Caco-2 (cell line): ENCODE data around the gene SERGEF. TPM values are rescaled to one million over a fixed set of nuclear protein-coding genes. Genes with fewer than 3 reads are reported as not detected.

Experiments
- BruUV-seq: library from RNA; stranded (reverse); fragments of 400-500 nt; replicated peaks from 2 replicates; lab custom pipeline; 2021; lab: Mats Ljungman, UMichigan
- CTCF ChIA-PET: fragments of 300-600 bp; sonication (Branson Sonifier 250); formaldehyde crosslinking; loops from one replicate; lab custom pipeline; 2022; ENCODE audit warnings: antibody characterized with exemption; lab: Charles Lee
- POLR2A ChIA-PET: fragments of 300-600 bp; sonication (Branson Sonifier 250); formaldehyde crosslinking; loops from one replicate; lab custom pipeline; 2022; ENCODE audit warnings: antibody characterized with exemption; lab: Charles Lee
- DNase-seq, 2 experiments: peaks; one replicate each; pipeline versions ENCODE4 v3.0.0 to v3.0.0-alpha.2; 2020 to 2022
- H3K27me3 ChIP-seq: replicated peaks from 2 replicates; pipeline ENCODE4 v1.6.0; 2011; ENCODE audit warnings: low read length; ENCODE audit not compliant: control insufficient read depth, insufficient read depth
- H3K36me3 ChIP-seq: 2 replicates; pipeline ENCODE4 v1.5.1; 2011; ENCODE audit warnings: low read length; ENCODE audit not compliant: control insufficient read depth, insufficient read depth
- H3K4me1 ChIP-seq: fragments of 250-450 bp; sonication (Bioruptor Pico); 2 replicates; pipeline ENCODE4 v1.5.1; 2020; ENCODE audit warnings: mild to moderate bottlenecking
- H3K4me3 ChIP-seq: 2 replicates; pipeline ENCODE4 v1.5.1; 2011; ENCODE audit warnings: low read depth, mild to moderate bottlenecking, control low read depth, low read length
- H3K9me3 ChIP-seq: fragments of 250-450 bp; sonication (Bioruptor Pico); 2 replicates; pipeline ENCODE4 v1.5.1; 2020; ENCODE audit warnings: mild to moderate bottlenecking, moderate library complexity
- H3K27ac Mint-ChIP-seq: one replicate; pipeline ENCODE4 v1.8.0; 2022; ENCODE audit warnings: mixed read lengths; ENCODE audit not compliant: unreplicated experiment
- H3K27me3 Mint-ChIP-seq: one replicate; pipeline ENCODE4 v1.8.0; 2022; ENCODE audit warnings: mixed read lengths; ENCODE audit not compliant: insufficient read depth, unreplicated experiment
- H3K36me3 Mint-ChIP-seq: one replicate; pipeline ENCODE4 v1.8.0; 2022; ENCODE audit warnings: mild to moderate bottlenecking, mixed read lengths; ENCODE audit not compliant: insufficient read depth, unreplicated experiment
- H3K4me1 Mint-ChIP-seq: one replicate; pipeline ENCODE4 v1.8.0; 2022; ENCODE audit warnings: low read depth, mixed read lengths; ENCODE audit not compliant: unreplicated experiment
- H3K4me3 Mint-ChIP-seq: one replicate; pipeline ENCODE4 v1.8.0; 2022; ENCODE audit warnings: mild to moderate bottlenecking, moderate library complexity, mixed read lengths; ENCODE audit not compliant: unreplicated experiment
- H3K9me3 Mint-ChIP-seq: one replicate; pipeline ENCODE4 v1.8.0; 2022; ENCODE audit warnings: mixed read lengths; ENCODE audit not compliant: unreplicated experiment
- CTCF ChIP-seq, 2 experiments: fragments of 200-600 bp in 1 of 2; IDR thresholded peaks; 1 replicate in 1 of 2; 2 replicates in 1 of 2; pipeline versions ENCODE4 v1.5.1 to v1.8.0; 2011 to 2022; ENCODE audit warnings: antibody characterized with exemption in 1 of 2, control low read depth in 1 of 2, inconsistent platforms in 1 of 2, low read depth in 1 of 2, low read length in 1 of 2, mild to moderate bottlenecking in 1 of 2, moderate library complexity in 1 of 2; ENCODE audit not compliant: insufficient read depth in 1 of 2, severe bottlenecking in 1 of 2, unreplicated experiment in 1 of 2
- intact Hi-C: fragments of 100-400 bp; cut with micrococcal nuclease; formaldehyde crosslinking; loops from one replicate; pipeline ENCODE4 v1.10.0; 2022; ENCODE audit not compliant: unreplicated experiment
- total RNA-seq: library from RNA; stranded (reverse); gene quantifications from 2 replicates; pipeline ENCODE4 v1.2.3, GENCODE V29; 2022

The SERGEF gene
- total RNA-seq, 1 experiment from 2014 or later = 17.5 TPM

GRCh38 chr11:17936790-17937189 is 76.1 kb downstream of the SERGEF start:
- H3K4me1 Mint-ChIP-seq = no peaks in the 10 kb centered on the region
- BruUV-seq = no TSS peak
- POLR2A ChIA-PET = no interaction called here
- H3K36me3 ChIP-seq = no peaks in the 10 kb centered on the region
- H3K27ac Mint-ChIP-seq = no peak overlapping the region
- no peak for TF ChIP-seq CTCF (IDR thresholded peaks at IDR 0.05; ENCODE audit: insufficient read depth in 1 of 2, low read depth in 1 of 2, low read length in 1 of 2, severe bottlenecking in 1 of 2, unreplicated experiment in 1 of 2)
- no peak for DNase-seq
- no peaks in the 10 kb centered on the region for H3K9me3 ChIP-seq
- H3K36me3 Mint-ChIP-seq = no peaks in the 10 kb centered on the region
- no peaks in the 10 kb centered on the region for H3K27me3 ChIP-seq
- no peaks in the 10 kb centered on the region for H3K27me3 Mint-ChIP-seq
- H3K4me3 ChIP-seq = no peak overlapping the region
- no peaks in the 10 kb centered on the region; the same call in 1 of the 2 replicates for H3K4me1 ChIP-seq
- CTCF ChIA-PET = no interaction called here
- H3K4me3 Mint-ChIP-seq = no peak overlapping the region
- intact Hi-C loops = no loop called here
- H3K9me3 Mint-ChIP-seq = peaks cover 6% of the 10 kb centered on the region

GRCh38 chr11:17934194-17934593 is 78.7 kb downstream of the SERGEF start:
- ChIA-PET POLR2A (no interaction called here), CTCF (no interaction called here)
- Histone ChIP-seq H3K9me3 (no peaks in the 10 kb centered on the region), H3K27me3 (no peaks in the 10 kb centered on the region), H3K36me3 (no peaks in the 10 kb centered on the region), H3K4me3 (no peak overlapping the region), H3K4me1 (no peaks in the 10 kb centered on the region; the same call in 1 of the 2 replicates)
- H3K4me1 Mint-ChIP-seq = no peaks in the 10 kb centered on the region
- no peaks in the 10 kb centered on the region for H3K36me3 Mint-ChIP-seq
- no peak overlapping the region for H3K4me3 Mint-ChIP-seq
- DNase-seq = no peak
- no peak overlapping the region for H3K27ac Mint-ChIP-seq
- no peaks in the 10 kb centered on the region for H3K27me3 Mint-ChIP-seq
- BruUV-seq = no TSS peak
- intact Hi-C loops = no loop called here
- TF ChIP-seq CTCF (IDR thresholded peaks at IDR 0.05; ENCODE audit: insufficient read depth in 1 of 2, low read depth in 1 of 2, low read length in 1 of 2, severe bottlenecking in 1 of 2, unreplicated experiment in 1 of 2) = no peak
- H3K9me3 Mint-ChIP-seq = peaks cover 6% of the 10 kb centered on the region

GRCh38 chr11:17933708-17934107 is 79.1 kb downstream of the SERGEF start:
- no peak overlapping the region for H3K4me3 Mint-ChIP-seq
- POLR2A ChIA-PET = no interaction called here
- no peaks in the 10 kb centered on the region for H3K36me3 ChIP-seq
- no peaks in the 10 kb centered on the region; the same call in 1 of the 2 replicates for H3K4me1 ChIP-seq
- intact Hi-C loops = no loop called here
- no peaks in the 10 kb centered on the region for H3K9me3 ChIP-seq
- TF ChIP-seq CTCF (IDR thresholded peaks at IDR 0.05; ENCODE audit: insufficient read depth in 1 of 2, low read depth in 1 of 2, low read length in 1 of 2, severe bottlenecking in 1 of 2, unreplicated experiment in 1 of 2) = no peak
- H3K4me1 Mint-ChIP-seq = no peaks in the 10 kb centered on the region
- CTCF ChIA-PET = no interaction called here
- no TSS peak for BruUV-seq
- DNase-seq = no peak
- no peaks in the 10 kb centered on the region for H3K36me3 Mint-ChIP-seq
- no peaks in the 10 kb centered on the region for H3K27me3 ChIP-seq
- no peak overlapping the region for H3K4me3 ChIP-seq
- H3K9me3 Mint-ChIP-seq = peaks cover 6% of the 10 kb centered on the region
- no peaks in the 10 kb centered on the region for H3K27me3 Mint-ChIP-seq
- H3K27ac Mint-ChIP-seq = no peak overlapping the region
